HepG2 (cell line): ENCODE data around the gene SH3GL1. TPM values are rescaled to one million over a fixed set of nuclear protein-coding genes. Genes with fewer than 3 reads are reported as not detected.

Experiments
- AGO1 ChIP-seq: fragments of 200-400 bp; formaldehyde crosslinking; IDR thresholded peaks from 2 replicates; pipeline ENCODE4 v1.6.1; 2017; ENCODE audit warnings: mild to moderate bottlenecking, low read depth, low read length, moderate library complexity; ENCODE audit not compliant: poor library complexity, severe bottlenecking
- CEBPB ChIP-seq: IDR thresholded peaks from 2 replicates; pipeline ENCODE4 v1.6.1; 2011; ENCODE audit warnings: low read depth, low read length, improper control_type of control experiment, borderline replicate concordance
- POLR2AphosphoS5 ChIP-seq: IDR thresholded peaks from 2 replicates; pipeline ENCODE4 v1.6.1; 2012; ENCODE audit warnings: low read depth, low read length
- PRMT3 ChIP-seq: sonication (generic); formaldehyde crosslinking; IDR thresholded peaks from 2 replicates; pipeline ENCODE4 v1.8.1; 2022; ENCODE audit warnings: low read depth, mild to moderate bottlenecking, moderate library complexity, missing genetic modification reagents, borderline replicate concordance
- RCOR2 ChIP-seq: IDR thresholded peaks from 2 replicates; pipeline ENCODE4 v1.6.1; 2016; ENCODE audit warnings: missing biosample characterization, missing genetic modification reagents
- TMF1 ChIP-seq: sonication (generic); formaldehyde crosslinking; IDR thresholded peaks from 2 replicates; pipeline ENCODE4 v1.8.1; 2022; ENCODE audit warnings: low read depth, missing genetic modification reagents
- ZFY ChIP-seq: sonication (generic); formaldehyde crosslinking; IDR thresholded peaks from 2 replicates; pipeline ENCODE4 v1.4.0; 2020; ENCODE audit warnings: missing genetic modification reagents
- polyA plus RNA-seq, 8 experiments: library from polyadenylated mRNA; depleted of rRNA in 3 of 8; stranded (reverse) in 7 of 8; unstranded in 1 of 8; fragments of >200 nt; fragmentation: Illumina TruSeq in 4 of 8; extraction: Trizol in 4 of 8; gene quantifications; 2 replicates each; pipeline versions ENCODE4 v1.2.1 to v1.2.3, GENCODE V29; 2011 to 2016; ENCODE audit warnings: low read depth in 4 of 8, missing spikeins in 1 of 8, mixed read lengths in 1 of 8; ENCODE audit not compliant: insufficient read depth in 1 of 8
- total RNA-seq, 5 experiments: library from RNA; depleted of rRNA; stranded (reverse); fragments of >200 nt; fragmentation: Illumina TruSeq; extraction: Trizol; gene quantifications; 2 replicates each; pipeline ENCODE4 v1.2.3, GENCODE V29; 2016; ENCODE audit warnings: low read depth in 1 of 5
- TF ChIP-seq, protein P1 (sequence below): sonication (generic); formaldehyde crosslinking; IDR thresholded peaks from 2 replicates; pipeline ENCODE4 v1.4.0; 2020; ENCODE audit warnings: missing genetic modification reagents
- TF ChIP-seq, protein P2 (sequence below): sonication (generic); formaldehyde crosslinking; IDR thresholded peaks from 2 replicates; pipeline ENCODE4 v1.4.0; 2020; ENCODE audit warnings: mild to moderate bottlenecking, missing genetic modification reagents
- TF ChIP-seq, protein P3 (sequence below): sonication (generic); formaldehyde crosslinking; IDR thresholded peaks from 2 replicates; pipeline ENCODE4 v1.4.0; 2020; ENCODE audit warnings: low read depth, missing genetic modification reagents
- TF ChIP-seq, protein P4 (sequence below): sonication (generic); formaldehyde crosslinking; IDR thresholded peaks from 2 replicates; pipeline ENCODE4 v1.5.0; 2020; ENCODE audit warnings: mild to moderate bottlenecking, missing genetic modification reagents, borderline replicate concordance

Gene SH3GL1
- total and polyA plus RNA-seq, 2 of the 13 experiments (the other 11 are each of a cell fraction or from before 2014, with no cell fraction given), result 33.0 to 45.1 TPM

DNA sequence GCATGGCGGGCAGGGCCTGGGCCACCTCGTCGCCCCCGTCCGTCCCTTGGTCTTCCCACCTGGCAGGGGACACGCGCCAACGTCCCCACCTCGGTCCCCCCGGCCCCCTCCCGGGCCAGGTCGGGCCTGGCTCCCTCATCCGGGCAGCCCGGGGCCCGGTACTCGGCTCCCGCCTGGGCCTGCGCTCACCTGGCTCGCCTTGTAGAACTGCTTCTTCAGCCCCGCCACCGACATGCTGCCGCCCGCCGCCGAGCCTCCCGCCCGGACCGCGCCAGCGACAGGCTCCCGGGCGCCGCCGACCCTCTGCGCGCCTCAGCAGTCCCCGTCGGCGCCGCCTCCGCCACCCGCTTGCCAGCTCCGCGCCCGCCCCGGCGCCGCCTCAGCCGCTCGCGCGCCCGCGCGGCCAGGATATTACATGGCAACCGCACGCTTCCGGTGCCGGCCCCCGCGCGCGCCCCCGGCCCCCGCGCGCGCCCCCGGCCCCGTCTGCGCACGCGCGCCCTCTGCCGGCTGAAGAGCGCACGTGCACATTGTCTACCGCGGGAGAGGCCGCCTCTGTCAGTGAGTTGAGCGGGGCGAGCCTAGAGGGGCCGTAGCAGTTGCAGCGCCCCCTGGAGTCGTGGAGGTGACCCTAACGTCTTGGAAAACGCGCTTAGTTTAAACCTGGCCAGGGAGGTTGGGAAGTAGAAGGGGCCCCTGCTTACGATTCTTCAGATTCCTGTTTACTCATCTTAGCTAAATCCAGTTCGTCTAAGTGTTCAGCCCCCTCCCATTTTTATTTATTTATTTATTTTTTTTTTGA, at the start of gene SH3GL1 (continued):
- TF ChIP-seq, protein P1, sequence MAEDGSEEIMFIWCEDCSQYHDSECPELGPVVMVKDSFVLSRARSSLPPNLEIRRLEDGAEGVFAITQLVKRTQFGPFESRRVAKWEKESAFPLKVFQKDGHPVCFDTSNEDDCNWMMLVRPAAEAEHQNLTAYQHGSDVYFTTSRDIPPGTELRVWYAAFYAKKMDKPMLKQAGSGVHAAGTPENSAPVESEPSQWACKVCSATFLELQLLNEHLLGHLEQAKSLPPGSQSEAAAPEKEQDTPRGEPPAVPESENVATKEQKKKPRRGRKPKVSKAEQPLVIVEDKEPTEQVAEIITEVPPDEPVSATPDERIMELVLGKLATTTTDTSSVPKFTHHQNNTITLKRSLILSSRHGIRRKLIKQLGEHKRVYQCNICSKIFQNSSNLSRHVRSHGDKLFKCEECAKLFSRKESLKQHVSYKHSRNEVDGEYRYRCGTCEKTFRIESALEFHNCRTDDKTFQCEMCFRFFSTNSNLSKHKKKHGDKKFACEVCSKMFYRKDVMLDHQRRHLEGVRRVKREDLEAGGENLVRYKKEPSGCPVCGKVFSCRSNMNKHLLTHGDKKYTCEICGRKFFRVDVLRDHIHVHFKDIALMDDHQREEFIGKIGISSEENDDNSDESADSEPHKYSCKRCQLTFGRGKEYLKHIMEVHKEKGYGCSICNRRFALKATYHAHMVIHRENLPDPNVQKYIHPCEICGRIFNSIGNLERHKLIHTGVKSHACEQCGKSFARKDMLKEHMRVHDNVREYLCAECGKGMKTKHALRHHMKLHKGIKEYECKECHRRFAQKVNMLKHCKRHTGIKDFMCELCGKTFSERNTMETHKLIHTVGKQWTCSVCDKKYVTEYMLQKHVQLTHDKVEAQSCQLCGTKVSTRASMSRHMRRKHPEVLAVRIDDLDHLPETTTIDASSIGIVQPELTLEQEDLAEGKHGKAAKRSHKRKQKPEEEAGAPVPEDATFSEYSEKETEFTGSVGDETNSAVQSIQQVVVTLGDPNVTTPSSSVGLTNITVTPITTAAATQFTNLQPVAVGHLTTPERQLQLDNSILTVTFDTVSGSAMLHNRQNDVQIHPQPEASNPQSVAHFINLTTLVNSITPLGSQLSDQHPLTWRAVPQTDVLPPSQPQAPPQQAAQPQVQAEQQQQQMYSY (CRISPR knock-in tag), result no peak
- TF ChIP-seq POLR2AphosphoS5 (peak; percentile 22; the same call in 1 of the 2 replicates), CEBPB (no peak), RCOR2 (CRISPR knock-in tag) (no peak), ZFY (CRISPR knock-in tag) (peak; percentile 86), PRMT3 (peak; percentile 67; the same call in 1 of the 2 replicates), TMF1 (no peak), AGO1 (peak; percentile 42)
- TF ChIP-seq, protein P2, sequence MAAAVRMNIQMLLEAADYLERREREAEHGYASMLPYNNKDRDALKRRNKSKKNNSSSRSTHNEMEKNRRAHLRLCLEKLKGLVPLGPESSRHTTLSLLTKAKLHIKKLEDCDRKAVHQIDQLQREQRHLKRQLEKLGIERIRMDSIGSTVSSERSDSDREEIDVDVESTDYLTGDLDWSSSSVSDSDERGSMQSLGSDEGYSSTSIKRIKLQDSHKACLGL (CRISPR knock-in tag), result no peak
- TF ChIP-seq, protein P3, sequence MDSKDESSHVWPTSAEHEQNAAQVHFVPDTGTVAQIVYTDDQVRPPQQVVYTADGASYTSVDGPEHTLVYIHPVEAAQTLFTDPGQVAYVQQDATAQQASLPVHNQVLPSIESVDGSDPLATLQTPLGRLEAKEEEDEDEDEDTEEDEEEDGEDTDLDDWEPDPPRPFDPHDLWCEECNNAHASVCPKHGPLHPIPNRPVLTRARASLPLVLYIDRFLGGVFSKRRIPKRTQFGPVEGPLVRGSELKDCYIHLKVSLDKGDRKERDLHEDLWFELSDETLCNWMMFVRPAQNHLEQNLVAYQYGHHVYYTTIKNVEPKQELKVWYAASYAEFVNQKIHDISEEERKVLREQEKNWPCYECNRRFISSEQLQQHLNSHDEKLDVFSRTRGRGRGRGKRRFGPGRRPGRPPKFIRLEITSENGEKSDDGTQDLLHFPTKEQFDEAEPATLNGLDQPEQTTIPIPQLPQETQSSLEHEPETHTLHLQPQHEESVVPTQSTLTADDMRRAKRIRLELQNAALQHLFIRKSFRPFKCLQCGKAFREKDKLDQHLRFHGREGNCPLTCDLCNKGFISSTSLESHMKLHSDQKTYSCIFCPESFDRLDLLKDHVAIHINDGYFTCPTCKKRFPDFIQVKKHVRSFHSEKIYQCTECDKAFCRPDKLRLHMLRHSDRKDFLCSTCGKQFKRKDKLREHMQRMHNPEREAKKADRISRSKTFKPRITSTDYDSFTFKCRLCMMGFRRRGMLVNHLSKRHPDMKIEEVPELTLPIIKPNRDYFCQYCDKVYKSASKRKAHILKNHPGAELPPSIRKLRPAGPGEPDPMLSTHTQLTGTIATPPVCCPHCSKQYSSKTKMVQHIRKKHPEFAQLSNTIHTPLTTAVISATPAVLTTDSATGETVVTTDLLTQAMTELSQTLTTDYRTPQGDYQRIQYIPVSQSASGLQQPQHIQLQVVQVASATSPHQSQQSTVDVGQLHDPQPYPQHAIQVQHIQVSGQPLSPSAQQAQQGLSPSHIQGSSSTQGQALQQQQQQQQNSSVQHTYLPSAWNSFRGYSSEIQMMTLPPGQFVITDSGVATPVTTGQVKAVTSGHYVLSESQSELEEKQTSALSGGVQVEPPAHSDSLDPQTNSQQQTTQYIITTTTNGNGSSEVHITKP, result peak; percentile 62; the same call in 1 of the 2 replicates
- TF ChIP-seq, protein P4, sequence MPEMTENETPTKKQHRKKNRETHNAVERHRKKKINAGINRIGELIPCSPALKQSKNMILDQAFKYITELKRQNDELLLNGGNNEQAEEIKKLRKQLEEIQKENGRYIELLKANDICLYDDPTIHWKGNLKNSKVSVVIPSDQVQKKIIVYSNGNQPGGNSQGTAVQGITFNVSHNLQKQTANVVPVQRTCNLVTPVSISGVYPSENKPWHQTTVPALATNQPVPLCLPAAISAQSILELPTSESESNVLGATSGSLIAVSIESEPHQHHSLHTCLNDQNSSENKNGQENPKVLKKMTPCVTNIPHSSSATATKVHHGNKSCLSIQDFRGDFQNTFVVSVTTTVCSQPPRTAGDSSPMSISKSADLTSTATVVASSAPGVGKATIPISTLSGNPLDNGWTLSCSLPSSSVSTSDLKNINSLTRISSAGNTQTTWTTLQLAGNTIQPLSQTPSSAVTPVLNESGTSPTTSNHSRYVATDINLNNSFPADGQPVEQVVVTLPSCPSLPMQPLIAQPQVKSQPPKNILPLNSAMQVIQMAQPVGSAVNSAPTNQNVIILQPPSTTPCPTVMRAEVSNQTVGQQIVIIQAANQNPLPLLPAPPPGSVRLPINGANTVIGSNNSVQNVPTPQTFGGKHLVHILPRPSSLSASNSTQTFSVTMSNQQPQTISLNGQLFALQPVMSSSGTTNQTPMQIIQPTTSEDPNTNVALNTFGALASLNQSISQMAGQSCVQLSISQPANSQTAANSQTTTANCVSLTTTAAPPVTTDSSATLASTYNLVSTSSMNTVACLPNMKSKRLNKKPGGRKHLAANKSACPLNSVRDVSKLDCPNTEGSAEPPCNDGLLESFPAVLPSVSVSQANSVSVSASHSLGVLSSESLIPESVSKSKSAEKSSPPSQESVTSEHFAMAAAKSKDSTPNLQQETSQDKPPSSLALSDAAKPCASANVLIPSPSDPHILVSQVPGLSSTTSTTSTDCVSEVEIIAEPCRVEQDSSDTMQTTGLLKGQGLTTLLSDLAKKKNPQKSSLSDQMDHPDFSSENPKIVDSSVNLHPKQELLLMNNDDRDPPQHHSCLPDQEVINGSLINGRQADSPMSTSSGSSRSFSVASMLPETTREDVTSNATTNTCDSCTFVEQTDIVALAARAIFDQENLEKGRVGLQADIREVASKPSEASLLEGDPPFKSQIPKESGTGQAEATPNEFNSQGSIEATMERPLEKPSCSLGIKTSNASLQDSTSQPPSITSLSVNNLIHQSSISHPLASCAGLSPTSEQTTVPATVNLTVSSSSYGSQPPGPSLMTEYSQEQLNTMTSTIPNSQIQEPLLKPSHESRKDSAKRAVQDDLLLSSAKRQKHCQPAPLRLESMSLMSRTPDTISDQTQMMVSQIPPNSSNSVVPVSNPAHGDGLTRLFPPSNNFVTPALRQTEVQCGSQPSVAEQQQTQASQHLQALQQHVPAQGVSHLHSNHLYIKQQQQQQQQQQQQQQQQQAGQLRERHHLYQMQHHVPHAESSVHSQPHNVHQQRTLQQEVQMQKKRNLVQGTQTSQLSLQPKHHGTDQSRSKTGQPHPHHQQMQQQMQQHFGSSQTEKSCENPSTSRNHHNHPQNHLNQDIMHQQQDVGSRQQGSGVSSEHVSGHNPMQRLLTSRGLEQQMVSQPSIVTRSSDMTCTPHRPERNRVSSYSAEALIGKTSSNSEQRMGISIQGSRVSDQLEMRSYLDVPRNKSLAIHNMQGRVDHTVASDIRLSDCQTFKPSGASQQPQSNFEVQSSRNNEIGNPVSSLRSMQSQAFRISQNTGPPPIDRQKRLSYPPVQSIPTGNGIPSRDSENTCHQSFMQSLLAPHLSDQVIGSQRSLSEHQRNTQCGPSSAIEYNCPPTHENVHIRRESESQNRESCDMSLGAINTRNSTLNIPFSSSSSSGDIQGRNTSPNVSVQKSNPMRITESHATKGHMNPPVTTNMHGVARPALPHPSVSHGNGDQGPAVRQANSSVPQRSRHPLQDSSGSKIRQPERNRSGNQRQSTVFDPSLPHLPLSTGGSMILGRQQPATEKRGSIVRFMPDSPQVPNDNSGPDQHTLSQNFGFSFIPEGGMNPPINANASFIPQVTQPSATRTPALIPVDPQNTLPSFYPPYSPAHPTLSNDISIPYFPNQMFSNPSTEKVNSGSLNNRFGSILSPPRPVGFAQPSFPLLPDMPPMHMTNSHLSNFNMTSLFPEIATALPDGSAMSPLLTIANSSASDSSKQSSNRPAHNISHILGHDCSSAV (CRISPR knock-in tag), result no peak
